Keratinocyte (primary cell): ENCODE measurements around the gene ECI1. TPM values are rescaled to one million over a fixed set of nuclear protein-coding genes. Genes with fewer than 3 reads are reported as not detected.

Experiments used
- DNase-seq: peaks from one replicate; pipeline ENCODE4 v3.0.0-alpha.2; 2011; ENCODE audit warnings: low read depth, missing footprints, low spot score
- FAIRE-seq: peaks from 2 replicates; lab custom pipeline; 2011; peaks lifted over from hg19 to GRCh38; lab: Jason Lieb, UNC
- H2AFZ ChIP-seq: 2 replicates; pipeline ENCODE4 v1.6.0; 2012; ENCODE audit warnings: low read length, control low read depth, inconsistent platforms; ENCODE audit not compliant: control insufficient read depth
- H3K27ac ChIP-seq: 2 replicates; pipeline ENCODE4 v1.5.1; 2011; ENCODE audit warnings: low read length; ENCODE audit not compliant: control insufficient read depth, insufficient read depth
- H3K27me3 ChIP-seq: 3 replicates; pipeline ENCODE4 v1.6.0; 2011; ENCODE audit warnings: low read length; ENCODE audit not compliant: control insufficient read depth, insufficient read depth; ENCODE audit errors: extremely low read depth
- H3K36me3 ChIP-seq, 2 experiments: 2 replicates in 1 of 2; 3 replicates in 1 of 2; pipeline ENCODE4 v1.5.1; 2011; ENCODE audit warnings: low read length in 2 of 2, mild to moderate bottlenecking in 1 of 2; ENCODE audit not compliant: control insufficient read depth in 2 of 2, insufficient read depth in 2 of 2; ENCODE audit errors: extremely low read depth in 1 of 2
- H3K4me1 ChIP-seq: 3 replicates; pipeline ENCODE4 v1.5.1; 2011; ENCODE audit warnings: low read length; ENCODE audit not compliant: control insufficient read depth, insufficient read depth; ENCODE audit errors: extremely low read depth
- H3K4me2 ChIP-seq: 3 replicates; pipeline ENCODE4 v1.6.0; 2011; ENCODE audit warnings: low read depth, low read length; ENCODE audit not compliant: control insufficient read depth, insufficient read depth; ENCODE audit errors: extremely low read depth
- H3K4me3 ChIP-seq, 3 experiments: fragments of 200-600 bp in 1 of 3; sonication (generic) in 1 of 3; 2 replicates in 2 of 3; 3 replicates in 1 of 3; pipeline ENCODE4 v1.5.1; 2011 to 2016; ENCODE audit warnings: low read length in 3 of 3, mild to moderate bottlenecking in 3 of 3, control low read depth in 2 of 3, inconsistent platforms in 1 of 3, low read depth in 1 of 3, mixed read lengths in 1 of 3, mixed run types in 1 of 3, moderate library complexity in 1 of 3; ENCODE audit not compliant: control insufficient read depth in 2 of 3, insufficient read depth in 2 of 3; ENCODE audit errors: extremely low read depth in 1 of 3
- H3K79me2 ChIP-seq: 2 replicates; pipeline ENCODE4 v1.6.0; 2012; ENCODE audit warnings: low read length; ENCODE audit not compliant: control insufficient read depth, insufficient read depth
- H3K9ac ChIP-seq: 3 replicates; pipeline ENCODE4 v1.6.0; 2011; ENCODE audit warnings: low read length; ENCODE audit not compliant: control insufficient read depth, insufficient read depth; ENCODE audit errors: extremely low read depth
- H3K9me1 ChIP-seq: 3 replicates; pipeline ENCODE4 v1.6.0; 2011; ENCODE audit warnings: low read length; ENCODE audit not compliant: control insufficient read depth, insufficient read depth; ENCODE audit errors: extremely low read depth
- H3K9me3 ChIP-seq: 2 replicates; pipeline ENCODE4 v1.5.1; 2012; ENCODE audit warnings: low read depth, low read length; ENCODE audit not compliant: control insufficient read depth
- H4K20me1 ChIP-seq: 3 replicates; pipeline ENCODE4 v1.6.0; 2011; ENCODE audit warnings: low read length; ENCODE audit not compliant: control insufficient read depth, insufficient read depth; ENCODE audit errors: extremely low read depth
- EZH2 ChIP-seq: IDR thresholded peaks from one replicate; pipeline ENCODE4 v1.6.1; 2012; ENCODE audit warnings: inconsistent platforms, mild to moderate bottlenecking, low read length, moderate library complexity
- dilution Hi-C: fragments of 300-500 bp; cut with MboI; formaldehyde crosslinking; loops from one replicate; pipeline ENCODE4 v1.7.0; 2020; ENCODE audit warnings: low sequenced_read_pairs; ENCODE audit not compliant: extremely low pct_ligation_motif_present
- polyA plus RNA-seq, 5 experiments: library from polyadenylated mRNA; depleted of rRNA in 3 of 5; stranded (reverse) in 3 of 5; stranded (forward) in 1 of 5; unstranded in 1 of 5; fragments of >200 nt; gene quantifications; 1 replicate in 1 of 5; 2 replicates in 3 of 5; 3 replicates in 1 of 5; pipeline versions ENCODE4 v1.2.1 to v1.2.3, GENCODE V29; 2011 to 2012; ENCODE audit warnings: missing spikeins in 2 of 5, low read depth in 1 of 5, low replicate concordance in 1 of 5
- TF ChIP-seq, protein P1 (sequence below), 3 experiments: IDR thresholded peaks in 1 of 3; conservative IDR thresholded peaks in 1 of 3; optimal IDR thresholded peaks in 1 of 3; 2 replicates in 2 of 3; 3 replicates in 1 of 3; pipeline versions ENCODE3 to v1.5.1; 2011; ENCODE audit warnings: low read length in 3 of 3, mild to moderate bottlenecking in 3 of 3, moderate library complexity in 2 of 3, control low read depth in 1 of 3, inconsistent platforms in 1 of 3; ENCODE audit not compliant: insufficient read depth in 2 of 3; ENCODE audit errors: extremely low read depth in 1 of 3

Gene ECI1
- polyA plus RNA-seq, 1 donor (not counting 4 experiments of a cell fraction or from before 2014, with no cell fraction given), result 19.7 TPM

DNA sequence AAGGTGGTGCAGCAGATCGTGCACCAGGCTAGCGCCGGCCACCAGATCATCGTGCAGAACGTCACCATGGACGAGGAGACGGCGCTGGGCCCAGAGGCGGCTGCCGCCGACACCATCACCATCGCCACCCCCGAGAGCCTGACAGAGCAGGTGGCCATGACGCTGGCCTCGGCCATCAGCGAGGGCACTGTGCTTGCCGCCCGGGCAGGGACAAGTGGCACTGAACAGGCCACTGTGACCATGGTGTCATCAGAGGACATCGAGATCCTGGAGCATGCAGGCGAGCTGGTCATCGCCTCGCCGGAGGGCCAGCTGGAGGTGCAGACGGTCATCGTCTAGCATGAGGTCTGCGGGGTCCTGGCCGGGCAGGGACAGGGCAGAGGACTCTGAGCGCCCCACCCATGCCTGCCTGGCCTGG, 16.1 kb downstream of the ECI1 start:
- no peak overlapping the region for H2AFZ ChIP-seq
- H3K4me3 ChIP-seq, result no peak overlapping the region
- dilution Hi-C loops, result no loop called here
- H3K27me3 ChIP-seq, result peaks cover 32% of the 10 kb centered on the region
- H3K4me1 ChIP-seq, result peaks cover 11% of the 10 kb centered on the region
- TF ChIP-seq EZH2, result no peak
- TF ChIP-seq, protein P1, sequence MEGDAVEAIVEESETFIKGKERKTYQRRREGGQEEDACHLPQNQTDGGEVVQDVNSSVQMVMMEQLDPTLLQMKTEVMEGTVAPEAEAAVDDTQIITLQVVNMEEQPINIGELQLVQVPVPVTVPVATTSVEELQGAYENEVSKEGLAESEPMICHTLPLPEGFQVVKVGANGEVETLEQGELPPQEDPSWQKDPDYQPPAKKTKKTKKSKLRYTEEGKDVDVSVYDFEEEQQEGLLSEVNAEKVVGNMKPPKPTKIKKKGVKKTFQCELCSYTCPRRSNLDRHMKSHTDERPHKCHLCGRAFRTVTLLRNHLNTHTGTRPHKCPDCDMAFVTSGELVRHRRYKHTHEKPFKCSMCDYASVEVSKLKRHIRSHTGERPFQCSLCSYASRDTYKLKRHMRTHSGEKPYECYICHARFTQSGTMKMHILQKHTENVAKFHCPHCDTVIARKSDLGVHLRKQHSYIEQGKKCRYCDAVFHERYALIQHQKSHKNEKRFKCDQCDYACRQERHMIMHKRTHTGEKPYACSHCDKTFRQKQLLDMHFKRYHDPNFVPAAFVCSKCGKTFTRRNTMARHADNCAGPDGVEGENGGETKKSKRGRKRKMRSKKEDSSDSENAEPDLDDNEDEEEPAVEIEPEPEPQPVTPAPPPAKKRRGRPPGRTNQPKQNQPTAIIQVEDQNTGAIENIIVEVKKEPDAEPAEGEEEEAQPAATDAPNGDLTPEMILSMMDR (optimal IDR thresholded peaks at IDR 0.05 in 1 of 3, IDR thresholded peaks at IDR 0.05 in 1 of 3, conservative IDR thresholded peaks at IDR 0.05 in 1 of 3; ENCODE audit: extremely low read depth in 1 of 3, insufficient read depth in 2 of 3, low read length in 3 of 3), result no peak
- H3K9me1 ChIP-seq, result peaks cover 3% of the 10 kb centered on the region
- no peak for FAIRE-seq
- H3K27ac ChIP-seq, result no peak overlapping the region
- H3K9ac ChIP-seq, result no peak overlapping the region
- H4K20me1 ChIP-seq, result peaks cover 10% of the 10 kb centered on the region
- no peaks in the 10 kb centered on the region for H3K9me3 ChIP-seq
- H3K79me2 ChIP-seq, result no peaks in the 10 kb centered on the region
- H3K36me3 ChIP-seq, result peaks cover 21 to 37% of the 10 kb centered on the region in 2 experiments
- H3K4me2 ChIP-seq, result no peak overlapping the region
- no peak for DNase-seq

DNA sequence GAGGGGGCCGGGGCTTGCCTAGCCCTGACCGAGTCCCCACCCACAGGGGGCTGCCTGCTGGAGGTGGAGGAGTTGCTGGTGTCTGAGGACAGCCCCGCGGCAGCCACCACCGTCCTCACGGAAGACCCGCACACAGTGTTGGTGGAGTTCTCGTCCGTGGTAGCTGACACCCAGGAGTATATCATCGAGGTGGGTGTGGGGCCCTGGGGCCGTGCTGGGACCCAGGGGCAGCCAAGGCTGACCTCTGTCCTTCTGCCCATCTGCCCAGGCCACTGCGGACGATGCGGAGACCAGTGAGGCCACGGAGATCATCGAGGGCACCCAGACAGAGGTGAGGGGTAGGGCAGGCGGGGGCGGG, 16.6 kb downstream of the ECI1 start:
- no peak for FAIRE-seq
- Histone ChIP-seq H3K9me3 (no peaks in the 10 kb centered on the region), H2AFZ (no peak overlapping the region), H4K20me1 (peaks cover 10% of the 10 kb centered on the region), H3K9me1 (peaks cover 3% of the 10 kb centered on the region), H3K79me2 (no peaks in the 10 kb centered on the region), H3K27me3 (peaks cover 32% of the 10 kb centered on the region), H3K4me1 (peaks cover 11% of the 10 kb centered on the region), H3K4me2 (no peak overlapping the region), H3K27ac (no peak overlapping the region), H3K9ac (no peak overlapping the region), H3K36me3 (peaks cover 21 to 40% of the 10 kb centered on the region in 2 experiments), H3K4me3 (no peak overlapping the region)
- no peak for TF ChIP-seq EZH2
- TF ChIP-seq, protein P1 (optimal IDR thresholded peaks at IDR 0.05 in 1 of 3, IDR thresholded peaks at IDR 0.05 in 1 of 3, conservative IDR thresholded peaks at IDR 0.05 in 1 of 3; ENCODE audit: extremely low read depth in 1 of 3, insufficient read depth in 2 of 3, low read length in 3 of 3), result no peak
- DNase-seq, result no peak
- dilution Hi-C loops, result no loop called here
